HG03095 (cell line): ENCODE data around the gene KRTAP10-10.
"Not testable (repeated sequence)": the region's sequence is repeated elsewhere in the genome, so short reads cannot be mapped to it uniquely, and the experiment has no call there.

ENCODE experiments used
- ATAC-seq: cut with Tn5 transposase; IDR thresholded peaks from one replicate; pipeline ENCODE4 v1.9.1; 2021; ENCODE audit warnings: moderate library complexity; ENCODE audit not compliant: unreplicated experiment

Gene KRTAP10-10

GRCh38 chr21:44623575-44623974 is 13.6 kb upstream of the KRTAP10-10 start:
- no peak for ATAC-seq

GRCh38 chr21:44625756-44626155 is 11.4 kb upstream of the KRTAP10-10 start:
- no peak for ATAC-seq

GRCh38 chr21:44626262-44626661 is 10.9 kb upstream of the KRTAP10-10 start:
- ATAC-seq, result no peak

- no peak for ATAC-seq
Measured at GRCh38 chr21:44626673-44627143, 10.4 kb upstream of the KRTAP10-10 start, which contains the start of gene KRTAP10-9. KRTAP10-9 (plus strand) TSS chr21:44627093; CDS start chr21:44627172, 79 bp downstream.

GRCh38 chr21:44627181-44627822 is 9.9 kb upstream of the KRTAP10-10 start:
- not testable (repeated sequence) for ATAC-seq

GRCh38 chr21:44627831-44628233 is 9.3 kb upstream of the KRTAP10-10 start:
- not testable (repeated sequence) for ATAC-seq

GRCh38 chr21:44628707-44629391 is 8.3 kb upstream of the KRTAP10-10 start:
- no peak for ATAC-seq

- ATAC-seq, result no peak
Measured at GRCh38 chr21:44630440-44630839, 6.7 kb upstream of the KRTAP10-10 start.

- ATAC-seq, result no peak
Measured at GRCh38 chr21:44632067-44632466, 5.1 kb upstream of the KRTAP10-10 start.

GRCh38 chr21:44636209-44637017 is 743 bp upstream of the KRTAP10-10 start:
- ATAC-seq, result no peak

- ATAC-seq, result not testable (repeated sequence)
Measured at GRCh38 chr21:44637851-44638348, 744 bp downstream of the KRTAP10-10 start.

GRCh38 chr21:44638506-44639330 is 1.6 kb downstream of the KRTAP10-10 start:
- not testable (repeated sequence) for ATAC-seq

- no peak for ATAC-seq
Measured at GRCh38 chr21:44639331-44639655, 2.1 kb downstream of the KRTAP10-10 start.

GRCh38 chr21:44640761-44641160 is 3.6 kb downstream of the KRTAP10-10 start:
- no peak for ATAC-seq

GRCh38 chr21:44643741-44644310 is 6.7 kb downstream of the KRTAP10-10 start:
- no peak for ATAC-seq

GRCh38 chr21:44644878-44645277 is 7.7 kb downstream of the KRTAP10-10 start:
- ATAC-seq, result no peak

- ATAC-seq, result not testable (repeated sequence)
Measured at GRCh38 chr21:44646366-44647221, 9.4 kb downstream of the KRTAP10-10 start, which contains the start of gene KRTAP10-11. KRTAP10-11 (plus strand) TSS chr21:44646414; CDS start chr21:44646459, 45 bp downstream.

- ATAC-seq, result no peak
Measured at GRCh38 chr21:44647222-44647552, 10.0 kb downstream of the KRTAP10-10 start.
